Measurements from ENCODE around the gene KCNJ4. TPM values are rescaled to one million over a fixed set of nuclear protein-coding genes. Genes with fewer than 3 reads are reported as not detected.
"Not testable (repeated sequence)": the region's sequence is repeated elsewhere in the genome, so short reads cannot be mapped to it uniquely, and the experiment has no call there.

KCNJ4 gene
- total RNA-seq, 1 experiment from 2014 or later: 0.22 TPM

DNA sequence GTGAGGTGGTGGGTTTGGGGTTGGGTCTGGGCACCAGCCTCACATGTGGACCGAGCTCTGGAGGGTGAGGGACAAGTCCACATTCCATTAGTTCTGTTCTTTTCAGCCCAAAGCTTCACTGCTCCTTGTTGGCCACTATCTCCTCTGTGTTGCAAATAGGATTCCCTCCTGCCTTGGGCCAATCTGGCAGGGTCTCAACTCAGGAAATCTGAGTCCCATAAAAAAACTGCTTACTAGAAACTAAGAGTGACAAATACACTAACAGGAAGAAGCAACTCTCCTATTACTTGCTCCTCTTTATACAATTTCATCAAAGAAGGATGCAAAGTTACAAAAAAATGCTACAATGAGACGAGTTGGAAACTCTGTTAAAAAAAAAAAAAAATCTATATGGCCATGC, 71.6 kb downstream of the KCNJ4 start:
- POLR2A ChIA-PET (ENCODE audit: unreplicated experiment): no interaction called here
- H4K20me1 ChIP-seq (ENCODE audit: insufficient read depth): peaks cover 12% of the 10 kb centered on the region; the same call in 1 of the 2 replicates

DNA sequence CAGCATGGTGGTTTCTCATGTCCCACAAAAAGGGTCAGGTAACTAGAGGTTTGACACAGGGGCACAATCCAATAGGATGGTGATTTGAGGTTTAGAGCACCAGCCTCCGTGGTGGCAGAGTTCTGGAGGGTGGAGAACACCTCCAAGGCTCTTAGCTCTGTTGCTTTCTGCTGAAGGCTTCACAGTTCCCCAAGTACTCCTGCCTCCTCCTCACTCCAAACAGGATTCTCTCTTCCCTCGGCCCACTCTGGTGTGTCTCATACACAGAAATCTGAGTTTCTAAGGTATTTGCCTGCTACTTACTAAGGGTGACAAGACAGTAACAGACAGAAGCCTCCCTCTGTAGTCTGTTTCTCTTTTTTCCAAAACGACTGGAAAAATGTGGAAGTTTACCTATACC, 73.6 kb downstream of the KCNJ4 start:
- H3K79me2 ChIP-seq (ENCODE audit: low read depth); H3F3A ChIP-seq (ENCODE audit: insufficient read depth, low read depth); CTCF ChIA-PET; H3K27me3 ChIP-seq (ENCODE audit: insufficient read depth, low read depth); H2AFZ ChIP-seq; H3K9me3 ChIP-seq (ENCODE audit: insufficient read depth, low read depth); H3K9me2 ChIP-seq (ENCODE audit: insufficient read depth); H3K4me2 ChIP-seq; H3K4me1 ChIP-seq (replicated peaks; ENCODE audit: insufficient read depth); DNase-seq; H3K27ac ChIP-seq; H4K20me1 ChIP-seq (ENCODE audit: insufficient read depth); POLR2A ChIA-PET (ENCODE audit: unreplicated experiment); BruUV-seq (replicated peaks); H3K4me3 ChIP-seq; intact Hi-C loops (cut with micrococcal nuclease; ENCODE audit: unreplicated experiment): not testable (repeated sequence)
- H3K36me3 ChIP-seq (ENCODE audit: low read depth): peaks cover 13% of the 10 kb centered on the region; the same call in 1 of the 2 replicates

More for the DNA sequence above, 71.6 kb downstream of the KCNJ4 start:
- BruUV-seq (replicated peaks): no TSS peak
- Histone ChIP-seq H3K27me3 (ENCODE audit: insufficient read depth, low read depth) (no peaks in the 10 kb centered on the region), H3K79me2 (ENCODE audit: low read depth) (peaks cover 18% of the 10 kb centered on the region), H3K4me1 (replicated peaks; ENCODE audit: insufficient read depth) (no peaks in the 10 kb centered on the region), H3K36me3 (ENCODE audit: low read depth) (peaks cover 13% of the 10 kb centered on the region; the same call in 1 of the 2 replicates), H3K4me2 (no peak overlapping the region), H3K4me3 (no peak overlapping the region), H3F3A (ENCODE audit: insufficient read depth, low read depth) (0 out of 2 replicates have a peak, but pooled peaks cover 7% of the 10 kb centered on the region), H2AFZ (no peak overlapping the region), H3K9me2 (ENCODE audit: insufficient read depth) (no peaks in the 10 kb centered on the region), H3K9me3 (ENCODE audit: insufficient read depth, low read depth) (no peaks in the 10 kb centered on the region), H3K27ac (no peak overlapping the region)
- intact Hi-C loops (cut with micrococcal nuclease; ENCODE audit: unreplicated experiment): no loop called here
- no peak for DNase-seq
- no peak for TF ChIP-seq EZH2 (IDR thresholded peaks at IDR 0.05; ENCODE audit: low read depth)
- CTCF ChIA-PET: no interaction called here

Other genes starting within 250 kb of the KCNJ4 start
- gene TMEM184B, start 182.2 kb downstream of the KCNJ4 start, total RNA-seq (2021): 185 and 192 TPM in 2 replicates
- 331 and 348 TPM in 2 replicates for gene CSNK1E, start 137.8 kb downstream of the KCNJ4 start, total RNA-seq (2021)
- 15.5 and 18.9 TPM in 2 replicates for gene KDELR3, start 12.9 kb upstream of the KCNJ4 start, total RNA-seq (2021)
- gene DDX17, start 51.1 kb upstream of the KCNJ4 start, total RNA-seq (2021): 511 and 648 TPM in 2 replicates
- 5.6 and 6.3 TPM in 2 replicates for gene DMC1, start 115.0 kb upstream of the KCNJ4 start, total RNA-seq (2021)
- 8.8 and 9.8 TPM in 2 replicates for gene FAM227A, start 201.2 kb upstream of the KCNJ4 start, total RNA-seq (2021)
- 58.9 and 61.8 TPM in 2 replicates for gene CBY1, start 201.4 kb upstream of the KCNJ4 start, total RNA-seq (2021)
- 106 and 120 TPM in 2 replicates for gene TOMM22, start 226.8 kb upstream of the KCNJ4 start, total RNA-seq (2021)
- gene JOSD1, start 245.7 kb upstream of the KCNJ4 start, total RNA-seq (2021): 102 and 110 TPM in 2 replicates

Measured in PC-9 (cell line).